ENCODE data around the gene PSTPIP2.
"Not testable (repeated sequence)": the region's sequence is repeated elsewhere in the genome, so short reads cannot be mapped to it uniquely, and the experiment has no call there.

The PSTPIP2 gene

DNA sequence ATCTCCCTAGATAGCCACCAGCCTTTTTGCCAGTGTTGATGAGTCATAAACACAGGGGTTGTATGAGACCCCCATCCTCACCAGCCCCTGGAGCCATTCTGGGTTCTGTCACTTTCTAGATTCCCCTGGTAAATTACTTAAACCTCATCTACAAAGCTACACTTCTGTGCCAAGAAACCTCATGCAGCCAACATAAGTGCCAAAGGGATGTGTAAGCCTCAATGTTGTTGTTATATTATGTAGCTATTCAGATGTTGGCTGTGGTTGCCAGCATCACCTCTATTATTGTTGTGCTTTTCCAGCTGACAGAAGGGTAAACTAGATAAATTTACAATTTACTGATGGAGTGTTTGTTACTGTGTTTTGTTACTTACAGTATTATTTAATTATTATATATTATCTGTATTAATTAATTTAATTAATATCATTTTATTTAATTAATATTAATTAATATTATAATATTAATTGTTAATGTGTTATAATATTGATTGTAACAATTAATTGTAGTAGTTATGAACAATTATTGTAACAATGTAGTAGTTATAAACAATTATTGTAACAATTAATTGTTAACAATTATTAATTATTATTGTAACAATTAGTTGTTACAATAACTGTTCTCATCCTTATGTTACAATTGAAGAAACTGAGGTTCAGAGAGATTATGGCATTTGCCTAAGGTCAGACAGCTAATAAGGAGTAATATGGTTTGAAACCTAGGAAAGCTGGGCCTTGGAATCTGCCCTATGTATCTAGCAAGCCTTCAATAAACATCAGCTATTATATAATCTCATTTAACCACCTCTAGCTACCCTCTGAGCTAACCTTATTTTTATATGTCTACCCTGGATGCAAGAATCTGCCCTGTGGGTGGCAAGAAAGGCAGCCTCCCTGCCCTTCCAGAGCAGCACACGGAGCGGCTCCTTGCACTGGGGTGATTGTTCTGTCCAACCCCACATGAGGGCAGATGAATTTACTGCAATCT is 36.1 kb downstream of the PSTPIP2 start:
- DNase-seq (ENCODE audit: low spot score): no peak

DNA sequence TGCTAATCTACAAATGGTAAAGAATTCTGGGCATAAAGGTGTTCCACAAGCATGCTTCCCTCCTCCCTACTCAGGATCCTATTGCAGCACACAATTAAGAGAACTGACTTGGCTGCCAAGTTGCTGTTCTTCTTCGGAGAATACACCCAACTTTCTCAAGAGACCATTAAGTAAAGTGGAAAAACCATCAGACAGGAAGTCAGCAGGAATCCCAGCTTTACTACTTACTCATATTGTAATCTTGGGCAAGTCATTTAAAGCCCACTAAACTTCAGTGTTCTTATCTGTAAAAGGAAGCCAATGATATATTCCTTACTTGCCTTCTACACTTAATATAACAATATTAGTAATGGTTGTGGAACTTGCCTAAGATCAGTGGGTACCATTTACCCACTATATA is 37.8 kb downstream of the PSTPIP2 start:
- DNase-seq (ENCODE audit: low spot score): no peak

DNA sequence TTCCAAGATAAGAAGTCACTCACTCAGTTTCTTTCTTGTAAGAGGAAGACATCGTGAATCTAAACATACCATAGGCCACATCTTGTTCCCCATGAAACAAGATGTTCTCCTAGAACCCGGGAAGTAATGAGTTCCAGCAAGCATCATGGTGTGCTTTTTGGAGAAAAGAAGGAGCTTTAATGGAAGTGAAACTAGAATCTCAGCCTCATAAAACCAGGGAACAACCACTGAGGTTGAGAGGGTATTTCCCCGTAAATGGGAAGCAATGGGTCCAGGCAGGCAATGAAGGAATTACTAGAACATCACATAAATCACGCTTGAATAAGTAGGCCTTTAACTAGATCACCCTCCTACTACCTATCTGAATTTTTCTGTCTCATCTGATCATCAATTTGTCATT is 40.3 kb downstream of the PSTPIP2 start:
- DNase-seq (ENCODE audit: low spot score): no peak

DNA sequence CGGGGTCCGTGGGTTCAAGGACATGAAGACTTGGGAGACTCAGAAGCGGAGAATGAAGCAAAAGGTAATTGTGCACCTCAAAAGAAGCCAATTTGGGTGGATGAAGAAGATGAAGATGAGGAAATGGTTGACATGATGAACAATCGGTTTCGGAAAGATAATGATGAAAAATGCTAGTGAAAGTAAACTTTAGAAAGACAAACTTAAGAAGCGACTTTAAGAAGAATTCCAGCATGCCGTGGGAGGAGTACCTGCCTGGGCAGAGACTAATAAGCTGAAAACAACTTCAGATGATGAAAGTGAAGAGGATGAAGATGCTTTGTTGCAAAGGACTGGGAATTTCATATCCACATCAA is 43.5 kb downstream of the PSTPIP2 start:
- no peak for DNase-seq (ENCODE audit: low spot score)

DNA sequence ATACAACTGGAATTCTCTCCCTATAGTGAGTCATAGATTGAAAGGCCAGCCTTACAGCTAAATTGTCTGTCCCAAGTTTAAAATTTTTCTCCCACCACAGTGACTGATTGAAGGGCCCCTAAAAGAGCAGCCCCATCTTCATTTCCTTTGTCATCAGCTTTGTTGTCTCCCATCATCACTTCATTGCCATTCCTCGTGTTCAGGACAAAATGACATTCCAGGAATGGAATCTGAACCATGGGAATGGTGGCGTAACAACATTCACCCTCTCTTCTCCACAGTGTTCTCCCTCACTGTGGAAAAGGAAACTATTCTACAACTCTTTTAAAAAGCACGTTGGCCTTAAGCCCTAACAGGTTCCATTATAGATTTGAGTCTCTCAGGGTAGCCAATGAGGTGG is 52.1 kb downstream of the PSTPIP2 start:
- DNase-seq (ENCODE audit: low spot score): no peak

DNA sequence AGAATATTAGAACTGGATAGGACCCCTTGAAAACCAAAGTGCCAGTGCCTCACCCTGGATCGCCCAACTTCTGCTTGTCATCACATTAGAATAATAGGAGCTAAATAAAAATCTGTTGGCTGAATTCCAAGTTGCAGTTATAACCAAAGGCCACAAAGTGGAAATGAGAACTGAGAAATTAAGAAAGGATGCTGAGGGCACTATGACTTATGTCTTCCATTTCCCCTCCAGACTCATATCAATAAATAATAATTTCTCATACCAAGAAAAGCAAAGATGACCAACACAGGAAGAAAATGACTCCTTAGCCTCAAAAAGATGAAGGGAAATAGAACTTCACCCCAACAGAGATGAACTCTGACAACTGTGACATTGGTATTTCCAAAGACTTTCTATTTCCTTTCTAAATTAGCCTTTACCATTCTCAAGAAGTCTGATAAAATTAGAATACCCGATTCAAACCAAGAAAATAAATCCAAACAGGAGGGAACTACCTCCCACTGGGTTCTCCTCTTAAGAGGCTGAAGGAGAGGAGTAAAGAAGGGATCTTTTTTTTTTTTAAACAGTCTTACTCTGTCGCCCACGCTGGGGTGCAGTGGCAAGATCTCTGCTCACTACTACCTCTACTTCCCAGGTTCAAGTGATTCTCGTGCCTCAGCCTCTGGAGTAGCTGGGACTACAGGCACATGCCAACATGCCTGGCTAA is 58.4 kb downstream of the PSTPIP2 start:
- DNase-seq (ENCODE audit: low spot score): no peak

DNA sequence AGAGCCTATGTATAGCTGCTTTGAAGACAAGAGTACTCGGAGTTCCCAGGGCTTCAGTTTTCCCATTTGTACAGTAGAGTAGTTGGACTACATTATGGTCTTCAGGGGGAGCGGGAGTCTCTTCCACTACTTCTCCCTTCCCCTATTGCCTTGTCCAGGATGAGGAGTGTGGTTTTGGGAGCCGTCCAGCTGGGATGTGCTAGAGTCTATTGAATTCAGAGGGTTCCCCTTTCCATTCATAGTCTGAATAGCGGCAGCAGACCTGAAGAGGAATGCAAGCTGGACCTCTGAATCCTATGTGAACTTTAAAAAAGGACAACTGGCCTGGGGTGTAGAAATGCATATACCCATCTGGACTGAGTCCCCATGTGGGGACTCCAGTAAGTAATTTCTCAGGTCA is 61.4 kb downstream of the PSTPIP2 start:
- DNase-seq (ENCODE audit: low spot score): no peak

DNA sequence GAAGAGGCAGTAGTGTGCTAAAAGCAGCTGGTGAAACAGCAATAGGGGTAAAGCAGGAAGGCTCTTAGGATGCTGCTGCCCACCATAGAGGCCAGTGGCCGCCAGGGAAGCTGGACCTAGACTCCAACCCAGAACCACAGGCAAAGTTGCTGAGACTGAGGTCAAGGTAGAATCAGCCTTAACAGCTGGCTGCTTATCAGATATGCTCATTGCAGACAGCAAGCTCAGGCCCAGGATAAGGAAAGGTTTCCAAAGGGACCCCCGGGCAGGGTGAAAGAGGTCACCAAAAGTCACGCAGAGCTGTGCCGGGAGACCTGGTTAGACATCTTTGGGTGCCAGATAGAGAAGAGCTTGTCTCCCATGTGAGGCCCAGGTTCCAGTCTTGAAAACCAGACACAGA is 62.0 kb downstream of the PSTPIP2 start:
- no peak for DNase-seq (ENCODE audit: low spot score)

DNA sequence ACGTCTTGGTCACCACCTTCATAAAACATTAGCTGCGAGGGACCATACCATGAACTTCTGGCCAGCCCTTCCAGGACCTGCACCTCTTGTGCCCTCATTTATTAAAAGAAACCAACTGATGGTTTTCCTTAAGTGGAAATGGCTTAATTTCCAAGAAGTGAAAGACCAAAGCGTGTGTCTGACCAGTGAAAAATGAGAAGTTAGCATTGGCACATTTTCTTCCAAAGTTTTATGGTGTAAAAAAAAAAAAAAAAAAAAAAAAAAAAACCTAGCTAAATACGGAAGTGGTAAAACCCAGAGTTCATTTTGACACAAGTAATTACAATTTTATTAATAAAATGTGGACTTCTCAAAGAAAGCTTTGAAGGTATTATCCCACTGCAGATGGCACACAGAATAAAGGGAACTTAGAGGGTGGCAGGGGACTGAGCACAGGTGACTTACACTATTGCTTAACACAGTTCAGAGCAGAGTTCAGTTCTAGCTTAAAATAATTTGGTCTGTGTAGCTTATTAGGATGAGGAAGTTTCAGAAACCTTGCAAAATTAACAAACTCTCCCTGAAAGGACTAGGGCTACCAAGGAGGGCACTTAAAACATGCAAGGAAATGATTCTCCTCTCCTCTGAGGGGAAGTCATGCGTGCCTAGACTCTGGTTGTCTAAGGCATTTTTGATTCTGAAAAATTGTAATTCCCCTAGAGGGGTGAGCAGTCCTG is 62.8 kb downstream of the PSTPIP2 start:
- no peak for DNase-seq (ENCODE audit: low spot score)

DNA sequence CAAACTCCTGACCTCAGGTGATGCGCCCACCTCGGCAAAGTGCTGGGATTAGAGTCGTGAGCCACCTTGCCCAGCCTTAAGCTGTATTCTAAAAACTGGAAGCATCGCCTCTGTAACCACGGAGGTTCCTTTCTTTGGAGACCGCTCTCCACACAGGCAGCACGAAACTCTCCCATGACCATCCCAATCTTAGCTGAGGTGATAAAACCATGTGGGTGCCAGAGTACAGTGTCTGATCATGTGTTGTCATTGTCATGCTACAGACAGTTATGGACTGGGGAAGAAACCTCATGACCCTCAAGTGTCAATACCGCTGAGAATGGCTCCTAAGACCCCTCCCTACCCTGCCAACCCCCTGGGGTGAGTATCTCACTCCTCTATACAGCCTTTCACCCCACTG is 63.5 kb downstream of the PSTPIP2 start:
- no peak for DNase-seq (ENCODE audit: low spot score)

DNA sequence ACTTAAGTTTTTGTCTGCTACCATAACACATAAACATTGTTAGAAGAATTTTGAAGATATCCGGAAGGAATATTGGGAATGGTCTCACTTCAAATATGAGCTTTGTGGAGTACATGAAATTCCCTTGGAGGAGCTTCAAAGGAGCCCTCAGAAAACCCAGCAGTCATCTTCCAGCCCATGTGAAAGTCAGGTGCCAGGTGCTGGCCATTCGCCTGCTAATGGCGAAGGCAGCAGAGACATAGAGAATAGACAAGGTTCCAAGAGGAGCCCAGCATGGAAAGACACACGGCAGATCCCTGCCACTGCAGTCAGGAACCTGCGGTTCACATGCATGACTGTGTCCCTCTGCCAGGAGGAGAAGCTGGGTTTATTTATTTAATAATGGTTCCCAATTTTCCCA is 64.9 kb downstream of the PSTPIP2 start:
- DNase-seq (ENCODE audit: low spot score): no peak

DNA sequence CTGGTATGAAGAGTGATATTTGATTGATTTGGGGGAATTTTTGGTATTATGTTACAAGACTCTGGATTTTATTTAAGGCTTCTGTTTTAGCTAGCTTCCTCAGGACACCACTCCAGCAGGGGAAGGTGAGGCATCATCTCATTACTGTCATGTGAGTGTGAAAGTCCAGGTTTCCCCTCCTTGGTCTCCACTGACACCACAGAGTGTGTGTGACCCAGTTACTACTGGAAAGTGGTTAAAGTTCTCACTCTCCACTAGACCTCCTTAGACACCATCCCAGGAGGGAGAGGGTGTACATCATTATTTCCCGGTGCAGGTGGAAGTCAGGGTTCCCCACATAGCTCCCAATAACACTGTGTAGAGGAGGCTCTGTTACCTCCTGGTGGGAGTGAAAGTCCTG is 69.1 kb downstream of the PSTPIP2 start:
- no peak for DNase-seq (ENCODE audit: low spot score)

DNA sequence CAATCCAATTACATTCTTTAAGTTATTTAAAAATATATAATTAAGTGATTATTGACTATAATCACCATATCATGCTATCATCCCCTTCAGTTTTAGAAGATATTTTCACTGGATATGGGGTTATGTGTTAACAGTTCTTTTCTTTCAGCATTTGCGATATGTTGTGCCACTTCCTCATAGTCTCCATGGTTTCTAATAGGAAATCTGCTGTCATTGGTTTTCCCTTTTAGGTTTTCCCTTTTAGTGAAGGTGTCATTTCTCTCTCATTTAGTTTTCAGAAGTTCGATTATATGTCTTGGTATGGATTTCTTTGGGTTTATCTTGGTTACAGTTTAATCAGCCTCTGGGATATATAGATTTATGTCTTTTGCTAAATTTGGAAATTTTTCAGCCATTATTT is 70.2 kb downstream of the PSTPIP2 start:
- DNase-seq (ENCODE audit: low spot score): no peak

DNA sequence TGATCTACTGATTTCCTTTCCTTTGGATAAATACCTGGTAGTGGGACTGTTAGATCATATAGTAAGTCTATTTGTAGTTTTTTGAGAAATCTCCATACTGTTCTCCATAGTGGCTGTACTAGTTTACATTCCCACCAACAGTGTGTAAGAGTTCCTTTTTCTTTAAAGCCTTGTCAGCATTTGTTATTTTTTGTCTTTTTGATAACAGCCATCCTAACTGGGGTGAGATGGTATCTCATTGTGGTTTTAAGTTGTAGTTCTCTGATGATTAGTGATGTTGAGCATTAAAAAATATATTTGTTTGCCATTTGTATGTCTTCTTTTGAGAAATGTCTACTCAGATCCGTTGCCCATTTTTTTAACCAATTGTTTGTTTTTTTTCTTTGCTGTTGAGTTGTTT is 71.0 kb downstream of the PSTPIP2 start:
- no peak for DNase-seq (ENCODE audit: low spot score)

DNA sequence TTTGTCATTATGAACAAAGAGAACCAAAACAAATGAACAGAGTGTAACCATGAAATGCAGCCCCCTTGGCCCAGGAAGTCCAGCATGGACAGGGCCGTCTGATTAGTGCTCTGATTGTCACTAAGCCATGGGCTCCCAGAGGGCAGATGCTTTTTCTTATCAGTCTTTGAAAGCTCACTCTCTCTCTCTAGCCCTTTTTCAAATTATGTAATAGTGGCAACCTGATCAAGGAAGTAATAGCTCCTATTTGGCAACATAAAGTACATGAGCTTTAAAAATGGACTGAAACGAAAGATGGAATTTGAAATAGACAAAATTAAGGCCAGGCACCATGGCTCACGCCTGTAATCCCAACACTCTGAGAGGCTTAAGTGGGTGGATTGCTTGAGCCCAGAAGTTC is 72.5 kb downstream of the PSTPIP2 start:
- DNase-seq (ENCODE audit: low spot score): no peak

DNA sequence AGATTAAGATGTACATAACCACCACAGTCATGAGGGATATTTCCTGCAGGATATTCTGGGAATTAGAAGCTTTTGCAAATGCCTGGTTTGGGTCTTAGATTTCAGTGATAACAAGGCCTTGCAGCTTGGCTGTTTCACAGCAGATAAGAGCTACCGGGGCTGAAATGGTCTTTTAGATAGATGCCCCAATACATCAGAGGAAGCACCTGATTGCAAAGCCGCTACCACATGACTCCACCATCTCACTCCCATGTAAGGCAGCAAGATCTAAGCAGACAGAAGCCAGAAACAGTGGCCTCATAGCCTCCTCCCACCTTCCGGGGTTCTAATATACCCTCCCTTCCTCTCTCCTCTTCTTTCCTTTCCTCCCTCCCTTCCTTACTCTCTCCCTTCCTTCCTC is 73.8 kb downstream of the PSTPIP2 start:
- no peak for DNase-seq (ENCODE audit: low spot score)

DNA sequence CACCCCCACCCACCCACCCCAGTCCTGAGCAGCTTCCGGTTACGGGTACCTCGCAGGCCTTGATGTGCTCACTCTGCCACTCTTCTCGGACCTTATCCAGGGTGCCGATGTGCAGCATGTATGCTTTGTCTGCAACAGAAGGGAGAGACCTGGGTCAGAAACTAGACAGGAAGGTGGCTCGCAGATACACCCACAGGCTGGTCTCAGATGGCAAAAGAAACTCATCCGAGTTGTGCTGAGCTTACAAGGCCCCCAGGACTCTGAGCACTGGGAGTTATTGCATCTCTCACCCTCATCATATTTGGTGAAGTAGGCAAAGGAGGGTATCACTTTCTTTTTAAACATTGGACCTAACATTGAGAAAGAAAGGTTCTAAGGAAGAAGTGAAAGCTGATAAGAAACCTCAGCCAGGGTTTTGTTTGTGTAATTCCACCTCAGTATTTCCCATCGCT is 74.3 kb downstream of the PSTPIP2 start:
- DNase-seq (ENCODE audit: low spot score): no peak

DNA sequence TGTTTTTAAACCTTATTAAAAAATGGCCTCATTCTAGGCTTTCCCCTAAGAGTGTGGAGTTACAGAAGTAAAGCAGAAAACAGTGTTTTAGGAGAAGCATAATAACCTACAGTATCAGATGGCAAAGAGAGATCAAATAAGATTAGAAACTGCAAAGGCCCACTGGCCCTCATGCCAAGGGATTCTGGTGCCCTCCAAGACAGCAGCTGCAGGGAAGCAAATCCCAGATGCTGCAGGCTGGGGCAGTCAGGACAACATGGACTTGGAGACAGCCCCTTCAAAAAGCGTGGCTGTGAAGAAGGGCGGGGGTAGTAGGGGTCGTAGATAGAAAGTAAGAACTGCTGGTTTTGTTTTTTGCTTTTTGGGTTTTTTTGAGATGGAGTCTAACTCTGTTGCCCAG is 76.6 kb downstream of the PSTPIP2 start:
- no peak for DNase-seq (ENCODE audit: low spot score)

DNA sequence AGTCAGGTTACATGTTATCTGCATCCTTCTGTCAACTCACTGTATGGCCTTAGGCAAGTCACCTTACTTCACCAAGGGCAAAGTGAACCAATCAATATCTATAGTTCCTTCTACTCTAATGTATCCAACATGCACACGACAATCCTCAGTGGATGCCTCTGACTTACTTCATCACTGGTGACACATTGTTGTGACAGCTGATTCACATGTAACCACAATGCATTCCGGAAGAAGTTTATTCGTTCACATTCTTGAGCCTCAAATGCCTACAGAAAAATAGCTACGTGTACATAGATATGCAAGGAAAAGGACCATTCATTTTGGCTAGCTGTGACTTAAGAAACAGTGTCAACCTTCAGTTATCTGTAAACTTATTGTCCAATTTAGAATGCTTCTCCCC is 78.6 kb downstream of the PSTPIP2 start:
- no peak for DNase-seq (ENCODE audit: low spot score)

DNA sequence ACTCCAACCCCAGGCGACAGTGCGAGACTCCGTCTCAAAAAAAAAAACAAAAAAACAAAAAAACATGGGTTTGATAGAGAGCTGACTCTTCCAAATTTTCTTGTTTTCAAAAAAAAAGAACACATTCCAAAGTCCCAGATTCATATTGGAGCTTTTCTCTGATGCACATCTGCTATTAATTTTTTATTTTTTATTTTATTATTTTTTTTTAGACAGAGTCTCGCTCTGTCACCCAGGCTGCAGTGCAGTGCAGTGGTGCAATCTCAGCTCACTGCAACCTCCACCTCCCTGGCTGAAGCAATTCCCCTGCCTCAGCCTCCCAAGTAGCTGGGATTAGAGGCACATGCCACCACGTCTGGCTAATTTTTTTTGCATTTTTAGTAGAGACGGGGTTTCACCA is 79.5 kb downstream of the PSTPIP2 start:
- not testable (repeated sequence) for DNase-seq (ENCODE audit: low spot score)

DNA sequence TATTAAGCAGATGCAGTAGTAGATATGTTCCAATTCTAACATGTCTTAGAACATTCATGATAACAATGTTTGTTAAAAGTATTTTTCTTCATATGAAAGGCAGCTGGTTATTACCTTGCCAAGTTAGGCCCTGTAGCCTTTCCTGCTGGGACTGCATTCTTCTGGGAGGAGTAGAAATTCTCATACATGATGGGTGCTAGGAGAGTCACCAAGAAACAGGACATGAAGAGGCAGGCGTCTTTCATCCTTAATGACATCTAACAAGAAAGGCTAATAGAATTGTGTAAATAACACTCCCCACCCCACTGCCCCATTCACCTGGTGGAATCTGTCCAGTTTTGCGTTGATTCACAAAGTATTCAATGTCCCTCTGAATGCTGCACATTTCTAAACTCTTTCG is 80.3 kb downstream of the PSTPIP2 start:
- DNase-seq (ENCODE audit: low spot score): no peak

DNA sequence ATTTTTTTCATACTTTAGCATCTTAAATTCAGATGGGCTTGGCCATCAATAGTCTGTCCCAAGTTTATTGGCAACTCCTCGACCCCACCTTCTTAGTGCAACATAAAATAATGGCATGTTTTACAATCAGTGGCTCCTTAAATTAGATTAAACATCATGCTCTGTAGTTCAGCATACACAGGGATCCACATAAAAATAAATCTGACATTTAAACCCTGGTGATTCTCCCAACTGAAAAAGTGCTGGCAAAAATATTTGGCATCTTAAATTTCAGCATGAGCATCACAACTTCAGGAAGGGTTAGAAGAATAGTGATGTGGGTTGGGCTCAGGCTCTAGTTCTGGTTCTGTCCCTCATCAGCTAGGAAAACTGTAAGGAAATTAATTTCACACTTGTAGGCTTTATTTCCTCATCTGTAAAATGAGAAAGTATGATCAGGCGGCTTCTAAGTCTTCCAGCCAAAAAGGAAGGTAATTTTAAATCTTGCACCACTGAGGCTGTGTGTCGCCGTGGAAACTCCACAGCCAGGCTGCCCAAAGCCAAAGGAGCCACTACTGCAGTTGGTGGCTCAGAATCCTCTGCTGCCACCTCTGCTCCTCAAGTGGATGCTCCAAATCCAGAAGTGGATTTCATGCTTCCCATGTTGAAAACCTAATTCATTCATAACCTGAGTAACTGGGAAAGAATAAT is 87.4 kb downstream of the PSTPIP2 start:
- DNase-seq (ENCODE audit: low spot score): no peak

Data from Ammon's horn (tissue), 1 donor.